ENCODE measurements around the gene MRPL52. TPM values are rescaled to one million over a fixed set of nuclear protein-coding genes. Genes with fewer than 3 reads are reported as not detected.

The MRPL52 gene
- total and polyA plus RNA-seq, 2 of the 13 experiments (the other 11 are each of a cell fraction or from before 2014, with no cell fraction given) = 118 to 329 TPM

- no peak for TF ChIP-seq PRDM4 (CRISPR knock-in tag; IDR thresholded peaks at IDR 0.05; ENCODE audit: borderline replicate concordance)
- no peak for TF ChIP-seq ZNF180 (CRISPR knock-in tag; IDR thresholded peaks at IDR 0.05; ENCODE audit: borderline replicate concordance, low read depth)
- TF ChIP-seq ZNF460 (CRISPR knock-in tag; IDR thresholded peaks at IDR 0.05; ENCODE audit: borderline replicate concordance) = no peak
- peak; percentile 22; the same call in 1 of the 2 replicates for TF ChIP-seq E2F1 (CRISPR knock-in tag; IDR thresholded peaks at IDR 0.05)
- peak; percentile 95 for TF ChIP-seq ZNF343 (CRISPR knock-in tag; IDR thresholded peaks at IDR 0.05)
- peak; percentile 84; the same call in 1 of the 2 replicates for TF ChIP-seq ZSCAN29 (CRISPR knock-in tag; conservative IDR thresholded peaks at IDR 0.05)
- TF ChIP-seq ZNF780A (CRISPR knock-in tag; IDR thresholded peaks at IDR 0.05) = no peak
- TF ChIP-seq DPF2 (CRISPR knock-in tag; IDR thresholded peaks at IDR 0.05; ENCODE audit: borderline replicate concordance, low read depth) = no peak
- TF ChIP-seq EEA1 (CRISPR knock-in tag; IDR thresholded peaks at IDR 0.05; ENCODE audit: borderline replicate concordance) = peak; percentile 60; the same call in 1 of the 2 replicates
- TF ChIP-seq GATAD1 (CRISPR knock-in tag; IDR thresholded peaks at IDR 0.05) = peak; percentile 94
- TF ChIP-seq RAD21 (CRISPR knock-in tag; IDR thresholded peaks at IDR 0.05) = peak; percentile 53; the same call in 1 of the 2 replicates
- peak; percentile 62; the same call in 1 of the 2 replicates for TF ChIP-seq ZMYM2 (CRISPR knock-in tag; IDR thresholded peaks at IDR 0.05)
- TF ChIP-seq ESRRA (CRISPR knock-in tag; IDR thresholded peaks at IDR 0.05; ENCODE audit: low read depth) = no peak
- TF ChIP-seq ZSCAN25 (CRISPR knock-in tag; IDR thresholded peaks at IDR 0.05) = no peak
- TF ChIP-seq SYNCRIP (IDR thresholded peaks at IDR 0.05; ENCODE audit: insufficient read depth, low read depth, low read length) = no peak
- 0 out of 2 replicates have a peak, but pooled peaks have one; percentile 51 for TF ChIP-seq ZNF275 (CRISPR knock-in tag; IDR thresholded peaks at IDR 0.05; ENCODE audit: borderline replicate concordance)
- peak; percentile 48; the same call in 1 of the 2 replicates for TF ChIP-seq TFDP2 (CRISPR knock-in tag; IDR thresholded peaks at IDR 0.05)
- peak; percentile 79; the same call in 1 of the 2 replicates for TF ChIP-seq ZSCAN20 (CRISPR knock-in tag; IDR thresholded peaks at IDR 0.05; ENCODE audit: borderline replicate concordance)
- no peak; the same call in none of the 2 replicates for TF ChIP-seq ZNF746 (CRISPR knock-in tag; IDR thresholded peaks at IDR 0.05)
- no peak; the same call in 1 of the 2 replicates for TF ChIP-seq TGIF2 (CRISPR knock-in tag; IDR thresholded peaks at IDR 0.05)
- no peak for TF ChIP-seq ZNF432 (CRISPR knock-in tag; IDR thresholded peaks at IDR 0.05; ENCODE audit: borderline replicate concordance)
- no peak for TF ChIP-seq MIXL1 (CRISPR knock-in tag; IDR thresholded peaks at IDR 0.05)
- TF ChIP-seq HDAC6 (IDR thresholded peaks at IDR 0.05; ENCODE audit: low read depth, low read length) = no peak
- peak; percentile 98 for TF ChIP-seq PAX8 (CRISPR knock-in tag; IDR thresholded peaks at IDR 0.05; ENCODE audit: borderline replicate concordance)
Measured at GRCh38 chr14:22829661-22830442, at the start of gene MRPL52 (continued).

All from HepG2 (cell line).